Uterus (tissue), 4 donors: ENCODE data around the gene MTG2. TPM values are rescaled to one million over a fixed set of nuclear protein-coding genes. Genes with fewer than 3 reads are reported as not detected.

ENCODE experiments used
- DNase-seq, 2 donors: peaks; one replicate each; pipeline ENCODE4 v3.0.0-alpha.2; 2019 to 2020
- H3K27ac ChIP-seq, 2 donors: fragments of 200-600 bp; sonication (generic); 1 replicate in 1 of 2; 2 replicates in 1 of 2; pipeline ENCODE4 v1.5.1; 2016 to 2018
- H3K27me3 ChIP-seq, 2 donors: fragments of 200-600 bp; sonication (generic); one replicate each; pipeline ENCODE4 v1.5.1; 2018 to 2019; ENCODE audit warnings: control low read depth in 1 of 2
- H3K36me3 ChIP-seq, 2 donors: fragments of 200-600 bp; sonication (generic); one replicate each; pipeline ENCODE4 v1.5.1; 2019; ENCODE audit warnings: control low read depth in 1 of 2
- H3K4me1 ChIP-seq, 2 donors: fragments of 200-600 bp; sonication (generic); one replicate each; pipeline ENCODE4 v1.5.1; 2018 to 2019; ENCODE audit warnings: control low read depth in 1 of 2
- H3K4me3 ChIP-seq, 2 donors: fragments of 200-600 bp; sonication (generic); 1 replicate in 1 of 2; 2 replicates in 1 of 2; pipeline ENCODE4 v1.5.1; 2018 to 2019; ENCODE audit warnings: mild to moderate bottlenecking in 1 of 2
- H3K9me3 ChIP-seq, 2 donors: fragments of 200-600 bp; sonication (generic); one replicate each; pipeline ENCODE4 v1.5.1; 2019; ENCODE audit warnings: control low read depth in 1 of 2
- CTCF ChIP-seq, 4 experiments: fragments of 200-600 bp in 2 of 4; fragments of 450-650 bp in 2 of 4; sonication (generic) in 2 of 4; IDR thresholded peaks; one replicate each; pipeline ENCODE4 v1.5.1; 2016 to 2019; ENCODE audit warnings: antibody characterized with exemption in 4 of 4, mild to moderate bottlenecking in 2 of 4, moderate library complexity in 1 of 4
- POLR2A ChIP-seq, 2 donors: fragments of 450-650 bp; IDR thresholded peaks; one replicate each; pipeline ENCODE4 v1.6.1; 2016; ENCODE audit warnings: antibody characterized with exemption in 2 of 2, mild to moderate bottlenecking in 1 of 2, moderate library complexity in 1 of 2
- intact Hi-C: fragments of 100-400 bp; cut with DNase I; formaldehyde crosslinking; loops from one replicate; pipeline ENCODE4 v1.15.1; 2023; ENCODE audit warnings: low total_unique reads
- total RNA-seq, 4 donors: library from RNA; depleted of rRNA in 3 of 4; stranded (reverse); fragments of >200 nt in 3 of 4; gene quantifications; one replicate each; pipeline versions ENCODE4 v1.1.0 to v1.2.4, GENCODE V29; 2014 to 2023
- donor health status: DM: yes; HTN: yes; CAD: no.

MTG2 gene
- total RNA-seq, 4 donors from 2014 or later: 0.59 to 38.5 (median 22.7) TPM

- H3K27ac ChIP-seq: no peak overlapping the region
- no peak overlapping the region for H3K4me3 ChIP-seq
- no peaks in the 10 kb centered on the region for H3K36me3 ChIP-seq
- TF ChIP-seq CTCF (IDR thresholded peaks at IDR 0.05) (no peak), POLR2A (IDR thresholded peaks at IDR 0.05) (no peak)
- H3K4me1 ChIP-seq: peaks cover 0 to 3% of the 10 kb centered on the region in 2 donors
- H3K27me3 ChIP-seq: no peaks in the 10 kb centered on the region
- no peaks in the 10 kb centered on the region for H3K9me3 ChIP-seq
- intact Hi-C loops: loop anchor here (10.0 kb wide), 1 partner anchor 135 kb away; no protein-coding TSS in a partner anchor
- no peak for DNase-seq
Measured at GRCh38 chr20:62150310-62150575, 32.6 kb upstream of the MTG2 start.

DNA sequence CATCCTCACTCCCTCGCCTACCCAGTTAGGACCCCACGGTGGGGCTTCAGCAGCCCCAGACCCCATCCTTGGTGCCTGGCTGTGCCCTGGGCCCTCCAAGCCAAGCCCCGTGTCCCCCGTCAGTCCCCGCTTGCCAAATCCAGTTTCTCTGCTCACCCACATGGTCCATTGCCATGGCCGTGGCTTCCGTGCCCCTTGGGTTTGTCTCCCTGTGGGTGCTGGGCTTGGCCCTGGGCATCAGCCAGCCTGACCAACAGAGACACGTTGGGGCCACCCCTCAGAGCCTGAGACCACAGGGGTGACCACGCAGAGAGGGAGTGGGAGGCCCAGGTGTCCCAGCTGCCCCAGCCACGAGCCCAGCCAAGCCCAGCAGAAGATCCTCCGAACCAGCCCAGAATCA is 31.6 kb upstream of the MTG2 start:
- TF ChIP-seq POLR2A (IDR thresholded peaks at IDR 0.05) (no peak), CTCF (IDR thresholded peaks at IDR 0.05) (no peak)
- Histone ChIP-seq H3K4me3 (no peak overlapping the region), H3K36me3 (no peaks in the 10 kb centered on the region), H3K27ac (no peak overlapping the region), H3K27me3 (no peaks in the 10 kb centered on the region), H3K4me1 (no peaks in the 10 kb centered on the region), H3K9me3 (no peaks in the 10 kb centered on the region)
- intact Hi-C loops: loop anchor here (10.0 kb wide), 1 partner anchor 136 kb away; no protein-coding TSS in a partner anchor
- DNase-seq: no peak

- peaks cover 0 to 4% of the 10 kb centered on the region in 2 donors for H3K4me1 ChIP-seq
- intact Hi-C loops: loop anchor here (10.0 kb wide), 1 partner anchor 137 kb away; no protein-coding TSS in a partner anchor
- TF ChIP-seq CTCF (IDR thresholded peaks at IDR 0.05) (no peak), POLR2A (IDR thresholded peaks at IDR 0.05) (no peak)
Measured at GRCh38 chr20:62151835-62152364, 30.9 kb upstream of the MTG2 start.

GRCh38 chr20:62155428-62156253 is 27.2 kb upstream of the MTG2 start:
- no peaks in the 10 kb centered on the region for H3K36me3 ChIP-seq

More at GRCh38 chr20:62151835-62152364, 30.9 kb upstream of the MTG2 start:
- Histone ChIP-seq H3K27me3 (no peaks in the 10 kb centered on the region), H3K27ac (no peak overlapping the region), H3K9me3 (no peaks in the 10 kb centered on the region), H3K36me3 (no peaks in the 10 kb centered on the region), H3K4me3 (no peak overlapping the region)
- DNase-seq: no peak

More at GRCh38 chr20:62155428-62156253, 27.2 kb upstream of the MTG2 start:
- Histone ChIP-seq H3K9me3 (no peaks in the 10 kb centered on the region), H3K27ac (no peak overlapping the region), H3K27me3 (no peaks in the 10 kb centered on the region), H3K4me1 (peaks cover 0 to 7% of the 10 kb centered on the region in 2 donors), H3K4me3 (no peak overlapping the region)
- TF ChIP-seq CTCF (IDR thresholded peaks at IDR 0.05): no peak
- no peak for TF ChIP-seq POLR2A (IDR thresholded peaks at IDR 0.05)
- intact Hi-C loops: loop anchor here (10.0 kb wide), 1 partner anchor 141 kb away; no protein-coding TSS in a partner anchor
- no peak for DNase-seq
